HCT116 (cell line): ENCODE results near the gene UBTF. TPM values are rescaled to one million over a fixed set of nuclear protein-coding genes. Genes with fewer than 3 reads are reported as not detected.

Experiments
- ATAC-seq: fragments of 200-7000 bp; cut with Tn5 transposase; 2 replicates; pipeline ENCODE4 v1.9.1; 2020; ENCODE audit warnings: mild to moderate bottlenecking, moderate library complexity
- BruUV-seq: library from RNA; stranded (reverse); fragments of 400-500 nt; replicated peaks from 2 replicates; lab custom pipeline; 2021; lab: Mats Ljungman, UMichigan
- CTCF ChIA-PET: fragments of 300-600 bp; sonication (Branson Sonifier 250); formaldehyde crosslinking; loops from one replicate; lab custom pipeline; 2021; ENCODE audit warnings: antibody characterized with exemption; lab: Charles Lee
- POLR2A ChIA-PET: fragments of 300-600, 350-600 bp; sonication (Branson Sonifier 250); formaldehyde crosslinking; loops from one replicate; lab custom pipeline; 2021; ENCODE audit warnings: antibody characterized with exemption; lab: Charles Lee
- RAD21 ChIA-PET, 2 experiments: fragments of 300-600 bp; sonication (Branson Sonifier 250); formaldehyde crosslinking; loops; one replicate each; lab custom pipeline; 2023; ENCODE audit warnings: low total read pairs in 2 of 2; ENCODE audit not compliant: uncharacterized antibody in 2 of 2, unreplicated experiment in 2 of 2, low non-redundant PET in 1 of 2; lab: Charles Lee
- DNase-seq: peaks from one replicate; pipeline ENCODE4 v3.0.0-alpha.2; 2010; ENCODE audit warnings: low read depth, low spot score
- H2AFZ ChIP-seq: fragments of 200-600 bp; shearing (Covaris generic), sonication (generic); 2 replicates; pipeline ENCODE4 v1.6.1; 2017; ENCODE audit warnings: low read depth, mixed run types, mixed read lengths, antibody characterized with exemption, low read length; ENCODE audit not compliant: poor library complexity, severe bottlenecking
- H3K27ac ChIP-seq: 2 replicates; pipeline ENCODE4 v1.5.1; 2012; ENCODE audit warnings: low read depth, low read length
- H3K27me3 ChIP-seq: fragments of 200-600 bp; sonication (generic); 2 replicates; pipeline ENCODE4 v1.6.1; 2016; ENCODE audit warnings: mixed run types, low read length, mixed read lengths; ENCODE audit not compliant: insufficient read depth
- H3K36me3 ChIP-seq, 2 experiments: fragments of 200-500 bp in 1 of 2; fragments of 200-600 bp in 1 of 2; sonication (Bioruptor generic) in 1 of 2; sonication (generic) in 1 of 2; 2 replicates each; pipeline versions ENCODE4 v1.5.1 to v1.6.1; 2014 to 2016; ENCODE audit warnings: low read length in 2 of 2, inconsistent platforms in 1 of 2, mixed read lengths in 1 of 2, mixed run types in 1 of 2; ENCODE audit not compliant: insufficient read depth in 2 of 2, control insufficient read depth in 1 of 2
- H3K4me1 ChIP-seq, 2 experiments: fragments of 200-600 bp in 1 of 2; sonication (generic) in 1 of 2; 2 replicates each; pipeline versions ENCODE4 v1.5.1 to v1.6.1; 2012 to 2017; ENCODE audit warnings: low read length in 2 of 2, inconsistent platforms in 1 of 2, mild to moderate bottlenecking in 1 of 2, mixed read lengths in 1 of 2, mixed run types in 1 of 2, moderate library complexity in 1 of 2; ENCODE audit not compliant: insufficient read depth in 2 of 2, control insufficient read depth in 1 of 2
- H3K4me2 ChIP-seq: fragments of 200-600 bp; sonication (generic); 2 replicates; pipeline ENCODE4 v1.6.1; 2017; ENCODE audit warnings: mixed run types, low read length, mixed read lengths
- H3K4me3 ChIP-seq, 2 experiments: fragments of 200-600 bp in 1 of 2; sonication (generic) in 1 of 2; replicated peaks in 1 of 2; 2 replicates each; pipeline ENCODE4 v1.5.1; 2011 to 2016; ENCODE audit warnings: low read length in 2 of 2, control low read depth in 1 of 2, low read depth in 1 of 2, mild to moderate bottlenecking in 1 of 2, mixed read lengths in 1 of 2, mixed run types in 1 of 2
- H3K79me2 ChIP-seq: fragments of 200-600 bp; sonication (generic); 2 replicates; pipeline ENCODE4 v1.6.1; 2017; ENCODE audit warnings: mild to moderate bottlenecking, mixed run types, low read length, moderate library complexity, mixed read lengths; ENCODE audit not compliant: insufficient read depth
- H3K9ac ChIP-seq: fragments of 200-600 bp; sonication (generic); 2 replicates; pipeline ENCODE4 v1.6.1; 2016; ENCODE audit warnings: low read length, mixed read lengths
- H3K9me2 ChIP-seq: fragments of 200-600 bp; sonication (generic), shearing (Covaris generic); 2 replicates; pipeline ENCODE4 v1.6.1; 2017; ENCODE audit warnings: mixed run types, mild to moderate bottlenecking, moderate library complexity; ENCODE audit not compliant: insufficient read depth
- H3K9me3 ChIP-seq, 2 experiments: fragments of 200-500 bp in 1 of 2; fragments of 200-600 bp in 1 of 2; sonication (Bioruptor generic) in 1 of 2; sonication (generic) in 1 of 2; 2 replicates each; pipeline ENCODE4 v1.6.1; 2014 to 2017; ENCODE audit warnings: low read length in 2 of 2, mixed read lengths in 2 of 2, inconsistent platforms in 1 of 2, low read depth in 1 of 2, mild to moderate bottlenecking in 1 of 2, mixed run types in 1 of 2, moderate library complexity in 1 of 2; ENCODE audit not compliant: control insufficient read depth in 1 of 2, insufficient read depth in 1 of 2
- H4K20me1 ChIP-seq: fragments of 200-600 bp; sonication (generic), shearing (Covaris generic); 2 replicates; pipeline ENCODE4 v1.6.1; 2017; ENCODE audit warnings: mixed run types, mild to moderate bottlenecking, moderate library complexity; ENCODE audit not compliant: insufficient read depth
- ATF3 ChIP-seq: IDR thresholded peaks from 2 replicates; pipeline ENCODE4 v1.6.1; 2012
- CBX3 ChIP-seq: IDR thresholded peaks from 2 replicates; pipeline ENCODE4 v1.6.1; 2012; ENCODE audit warnings: low read depth
- CEBPB ChIP-seq: IDR thresholded peaks from 2 replicates; pipeline ENCODE4 v1.6.1; 2012; ENCODE audit warnings: low read depth
- CTCF ChIP-seq, 3 experiments: fragments of 200-600 bp in 1 of 3; sonication (generic) in 1 of 3; IDR thresholded peaks in 2 of 3; conservative IDR thresholded peaks in 1 of 3; 2 replicates each; pipeline ENCODE4 v1.5.1; 2012 to 2017; ENCODE audit warnings: low read depth in 2 of 3, low read length in 2 of 3, antibody characterized with exemption in 1 of 3, borderline replicate concordance in 1 of 3, control low read depth in 1 of 3, mild to moderate bottlenecking in 1 of 3, mixed read lengths in 1 of 3, mixed run types in 1 of 3, moderate library complexity in 1 of 3; ENCODE audit not compliant: insufficient read depth in 1 of 3
- EGR1 ChIP-seq: IDR thresholded peaks from 2 replicates; pipeline ENCODE4 v1.6.1; 2012; ENCODE audit warnings: low read depth
- EZH2 ChIP-seq: fragments of 200-600 bp; sonication (generic); IDR thresholded peaks from 2 replicates; pipeline ENCODE4 v1.6.1; 2017; ENCODE audit warnings: antibody characterized with exemption, mixed run types
- EZH2phosphoT487 ChIP-seq: fragments of 200-600 bp; IDR thresholded peaks from 2 replicates; pipeline ENCODE4 v1.6.1; 2018; ENCODE audit warnings: antibody characterized with exemption, borderline replicate concordance
- JUND ChIP-seq: IDR thresholded peaks from 2 replicates; pipeline ENCODE4 v1.6.1; 2012
- MAX ChIP-seq: IDR thresholded peaks from 2 replicates; pipeline ENCODE4 v1.6.1; 2012
- POLR2AphosphoS5 ChIP-seq: IDR thresholded peaks from 2 replicates; pipeline ENCODE4 v1.6.1; 2011; ENCODE audit warnings: mild to moderate bottlenecking, low read depth, low read length, moderate library complexity
- RAD21 ChIP-seq: IDR thresholded peaks from 2 replicates; pipeline ENCODE4 v1.6.1; 2012; ENCODE audit warnings: low read depth, mild to moderate bottlenecking
- SIN3A ChIP-seq: IDR thresholded peaks from 2 replicates; pipeline ENCODE4 v1.6.1; 2012; ENCODE audit warnings: low read depth
- SRF ChIP-seq: IDR thresholded peaks from 2 replicates; pipeline ENCODE4 v1.6.1; 2012; ENCODE audit warnings: low read depth
- TCF7L2 ChIP-seq: IDR thresholded peaks from 2 replicates; pipeline ENCODE4 v1.7.0; 2011; ENCODE audit warnings: borderline replicate concordance, inconsistent platforms; ENCODE audit not compliant: insufficient read depth, insufficient read length; ENCODE audit errors: extremely low read depth
- YY1 ChIP-seq: IDR thresholded peaks from 2 replicates; pipeline ENCODE4 v1.6.1; 2011; ENCODE audit warnings: low read length, low read depth, moderate library complexity, mild to moderate bottlenecking; ENCODE audit not compliant: insufficient replicate concordance; ENCODE audit errors: extremely low read depth
- ZBTB33 ChIP-seq: IDR thresholded peaks from 2 replicates; pipeline ENCODE4 v1.6.1; 2011; ENCODE audit warnings: mild to moderate bottlenecking, low read length, moderate library complexity; ENCODE audit not compliant: insufficient replicate concordance; ENCODE audit errors: extremely low read depth
- ZFX ChIP-seq: fragments of 450-650 bp; IDR thresholded peaks from 2 replicates; pipeline ENCODE4 v1.6.1; 2017
- ZNF274 ChIP-seq: fragments of 200-500 bp; sonication (Bioruptor generic); IDR thresholded peaks from 2 replicates; pipeline ENCODE4 v1.6.1; 2014; ENCODE audit warnings: mild to moderate bottlenecking, low read depth, low read length, inconsistent platforms
- intact Hi-C: fragments of 100-400 bp; cut with micrococcal nuclease; formaldehyde crosslinking; loops from 2 replicates; pipeline ENCODE4 v1.10.0; 2022
- total RNA-seq: library from RNA; stranded (reverse); gene quantifications from one replicate; pipeline ENCODE4 v1.2.1, GENCODE V29; 2021; ENCODE audit not compliant: unreplicated experiment

The UBTF gene
- total RNA-seq, 1 experiment from 2014 or later: 84.3 TPM

GRCh38 chr17:44210342-44211192 lies 8.9 kb downstream of the UBTF start:
- no peaks in the 10 kb centered on the region for H3K9me2 ChIP-seq
- no peak overlapping the region for H2AFZ ChIP-seq
- intact Hi-C loops: loop anchor here (2.0 to 10.0 kb wide), 2 partner anchors 116 to 314 kb away; no protein-coding TSS in a partner anchor
- H3K27me3 ChIP-seq: no peaks in the 10 kb centered on the region
- DNase-seq (peak; percentile 63), ATAC-seq (peak; percentile 88)
- BruUV-seq: no TSS peak
- H3K9ac ChIP-seq: peak overlapping the region; percentile 39
- H3K4me3 ChIP-seq: 0 out of 4 replicates have a peak overlapping the region, but pooled peaks of 1 of the 2 experiments have one; percentile 2
- H3K4me1 ChIP-seq: peaks cover 19 to 49% of the 10 kb centered on the region in 2 experiments
- no peaks in the 10 kb centered on the region for H3K9me3 ChIP-seq
- ChIA-PET CTCF (interaction anchor here (0.9 to 3.0 kb wide), 17 partner anchors 8 to 313 kb away, joined by 3 to 19 read pairs (median 7); partner anchors contain the start of genes FAM171A2, GRN, SLC25A39 and TMUB2), POLR2A (interaction anchor here (0.9 to 1.7 kb wide), 3 partner anchors 114 to 140 kb away, joined by 3 to 5 read pairs (median 3); partner anchors contain the start of genes G6PC3, GRN and SLC25A39), RAD21 (interaction anchor here in 1 of 2 experiments (0.7 to 1.2 kb wide), 2 partner anchors 116 to 139 kb away, joined by 3 to 4 read pairs; no protein-coding TSS in a partner anchor)
- peaks cover 14% of the 10 kb centered on the region; the same call in 1 of the 2 replicates for H3K79me2 ChIP-seq
- peaks cover 20 to 51% of the 10 kb centered on the region in 2 experiments; a peak in 3 of 4 replicates for H3K36me3 ChIP-seq
- no peaks in the 10 kb centered on the region for H4K20me1 ChIP-seq
- TF ChIP-seq SRF: no peak
- TF ChIP-seq ATF3: no peak
- TF ChIP-seq ZFX: peak; percentile 33; the same call in 1 of the 2 replicates
- peak; percentile 35 for TF ChIP-seq ZBTB33
- peak; percentile 56 for TF ChIP-seq POLR2AphosphoS5
- TF ChIP-seq MAX: peak; percentile 92
- no peak for TF ChIP-seq ZNF274
- TF ChIP-seq JUND: no peak
- no peak for TF ChIP-seq CEBPB
- no peak for TF ChIP-seq TCF7L2
- no peak for TF ChIP-seq EZH2
- TF ChIP-seq SIN3A: no peak
- TF ChIP-seq EZH2phosphoT487: no peak
- peak; percentile 90 to 99 (median 99) for TF ChIP-seq CTCF (IDR thresholded peaks at IDR 0.05 in 2 of 3, conservative IDR thresholded peaks at IDR 0.05 in 1 of 3; ENCODE audit: borderline replicate concordance in 1 of 3, insufficient read depth in 1 of 3, low read depth in 2 of 3, low read length in 2 of 3)
- TF ChIP-seq EGR1: peak; percentile 90
- TF ChIP-seq CBX3: no peak
- peak; percentile 99 for TF ChIP-seq RAD21
- peak; percentile 70 for TF ChIP-seq YY1
- H3K27ac ChIP-seq: peak overlapping the region; percentile 42
- H3K4me2 ChIP-seq: peak overlapping the region; percentile 70
